Upper lobe of left lung (tissue), 6 donors: ENCODE data around the gene NMT2. TPM values are rescaled to one million over a fixed set of nuclear protein-coding genes. Genes with fewer than 3 reads are reported as not detected.

Experiments used
- ATAC-seq, 2 donors: fragments of 200-7000 bp; cut with Tn5 transposase; one replicate each; pipeline ENCODE4 v1.9.1; 2022; ENCODE audit warnings: mild to moderate bottlenecking in 2 of 2, moderate library complexity in 2 of 2; ENCODE audit not compliant: low FRiP score in 2 of 2
- DNase-seq, 2 donors: peaks; one replicate each; pipeline ENCODE4 v3.0.0-alpha.2; 2019 to 2020
- H3K27ac ChIP-seq, 4 donors: fragments of 200-600 bp; sonication (generic); one replicate each; pipeline ENCODE4 v1.5.1; 2016 to 2019
- H3K27me3 ChIP-seq, 4 donors: fragments of 200-600 bp; sonication (generic); one replicate each; pipeline ENCODE4 v1.5.1; 2017 to 2019
- H3K36me3 ChIP-seq, 4 donors: fragments of 200-600 bp; sonication (generic); one replicate each; pipeline ENCODE4 v1.5.1; 2016 to 2019
- H3K4me1 ChIP-seq, 4 donors: fragments of 200-600 bp; sonication (generic); one replicate each; pipeline ENCODE4 v1.5.1; 2018 to 2019
- H3K4me3 ChIP-seq, 4 donors: fragments of 200-600 bp; sonication (generic); one replicate each; pipeline ENCODE4 v1.5.1; 2017 to 2019; ENCODE audit warnings: mild to moderate bottlenecking in 2 of 4, moderate library complexity in 1 of 4
- H3K9me3 ChIP-seq, 4 donors: fragments of 200-600 bp; sonication (generic); one replicate each; pipeline ENCODE4 v1.5.1; 2018 to 2019
- CTCF ChIP-seq, 6 experiments: fragments of 450-650 bp in 4 of 6; fragments of 200-600 bp in 2 of 6; sonication (generic) in 2 of 6; IDR thresholded peaks; one replicate each; pipeline ENCODE4 v1.5.1; 2016 to 2019; ENCODE audit warnings: antibody characterized with exemption in 6 of 6
- EP300 ChIP-seq, 4 donors: sonication (generic); formaldehyde crosslinking; IDR thresholded peaks; one replicate each; pipeline ENCODE4 v1.5.1; 2017; ENCODE audit warnings: antibody characterized with exemption in 4 of 4, control low read depth in 2 of 4
- POLR2A ChIP-seq, 4 donors: fragments of 450-650 bp; IDR thresholded peaks; one replicate each; pipeline ENCODE4 v1.5.1; 2016 to 2017; ENCODE audit warnings: antibody characterized with exemption in 4 of 4, mild to moderate bottlenecking in 2 of 4
- POLR2AphosphoS5 ChIP-seq, 2 donors: sonication (generic); formaldehyde crosslinking; IDR thresholded peaks; one replicate each; pipeline ENCODE4 v1.5.1; 2017; ENCODE audit warnings: antibody characterized with exemption in 2 of 2
- WGBS, 2 donors: methylation state at CpG; one replicate each; pipeline ENCODE4 v1.1.5; 2017 to 2018; 5-methylcytosine and 5-hydroxymethylcytosine counted together
- total RNA-seq, 6 donors: library from RNA; depleted of rRNA in 4 of 6; stranded (reverse); fragments of >200 nt in 4 of 6; gene quantifications; one replicate each; pipeline versions ENCODE4 v1.1.0 to v1.2.1, GENCODE V29; 2016 to 2021
- donor health status: DM: no; HTN: no; CAD: no; lungs with moderate emphysema.
- donor health status: DM: no; HTN: yes; CAD: no; lungs with severe emphysema.

Gene NMT2
- total RNA-seq, 6 donors from 2014 or later = 6.4 to 12.0 (median 8.6) TPM

- Histone ChIP-seq H3K9me3 (no peaks in the 10 kb centered on the region), H3K4me1 (no peaks in the 10 kb centered on the region), H3K36me3 (no peaks in the 10 kb centered on the region), H3K4me3 (no peak overlapping the region), H3K27ac (no peak overlapping the region), H3K27me3 (no peaks in the 10 kb centered on the region)
- no peak for DNase-seq
- 86 to 89% methylated on average over 11 of the region's 11 CpGs for WGBS, 2 donors
- no peak for ATAC-seq
- no peak for TF ChIP-seq EP300 (IDR thresholded peaks at IDR 0.05)
- no peak for TF ChIP-seq POLR2AphosphoS5 (IDR thresholded peaks at IDR 0.05)
- TF ChIP-seq POLR2A (IDR thresholded peaks at IDR 0.05) = no peak
- no peak for TF ChIP-seq CTCF (IDR thresholded peaks at IDR 0.05)
Measured at GRCh38 chr10:15183689-15184481, 15.4 kb upstream of the NMT2 start.

- 76 to 88% methylated on average over 8 of the region's 8 CpGs for WGBS, 2 donors
- no peaks in the 10 kb centered on the region for H3K27me3 ChIP-seq
- no peaks in the 10 kb centered on the region for H3K9me3 ChIP-seq
- TF ChIP-seq EP300 (IDR thresholded peaks at IDR 0.05) (no peak), CTCF (IDR thresholded peaks at IDR 0.05) (no peak), POLR2A (IDR thresholded peaks at IDR 0.05) (no peak), POLR2AphosphoS5 (IDR thresholded peaks at IDR 0.05) (no peak)
- no peak overlapping the region for H3K27ac ChIP-seq
- no peak for DNase-seq
- ATAC-seq = peak in 1 of 2 donors; percentile 21
- no peak overlapping the region for H3K4me3 ChIP-seq
- H3K36me3 ChIP-seq = no peaks in the 10 kb centered on the region
- no peaks in the 10 kb centered on the region for H3K4me1 ChIP-seq
Measured at GRCh38 chr10:15182540-15183207, 14.2 kb upstream of the NMT2 start.

GRCh38 chr10:15181576-15182156 is 13.2 kb upstream of the NMT2 start:
- Histone ChIP-seq H3K4me3 (no peak overlapping the region), H3K9me3 (no peaks in the 10 kb centered on the region), H3K4me1 (no peaks in the 10 kb centered on the region), H3K36me3 (no peaks in the 10 kb centered on the region), H3K27ac (no peak overlapping the region), H3K27me3 (no peaks in the 10 kb centered on the region)
- TF ChIP-seq CTCF (IDR thresholded peaks at IDR 0.05) (no peak), EP300 (IDR thresholded peaks at IDR 0.05) (no peak), POLR2A (IDR thresholded peaks at IDR 0.05) (no peak), POLR2AphosphoS5 (IDR thresholded peaks at IDR 0.05) (no peak)
- WGBS, 2 donors = 83 to 88% methylated on average over 2 of the region's 2 CpGs
- ATAC-seq = no peak
- DNase-seq = no peak

GRCh38 chr10:15180736-15181135 is 12.2 kb upstream of the NMT2 start:
- Histone ChIP-seq H3K4me1 (no peaks in the 10 kb centered on the region), H3K4me3 (no peak overlapping the region), H3K27me3 (no peaks in the 10 kb centered on the region), H3K36me3 (no peaks in the 10 kb centered on the region), H3K9me3 (no peaks in the 10 kb centered on the region), H3K27ac (no peak overlapping the region)
- ATAC-seq (no peak), DNase-seq (no peak)
- TF ChIP-seq POLR2A (IDR thresholded peaks at IDR 0.05) (no peak), POLR2AphosphoS5 (IDR thresholded peaks at IDR 0.05) (no peak), CTCF (IDR thresholded peaks at IDR 0.05) (no peak), EP300 (IDR thresholded peaks at IDR 0.05) (no peak)
- 71 to 79% methylated on average over 5 of the region's 5 CpGs for WGBS, 2 donors
